HG02610 (cell line): ENCODE data around the gene RNASE11.
"Not testable (repeated sequence)": the region's sequence is repeated elsewhere in the genome, so short reads cannot be mapped to it uniquely, and the experiment has no call there.

Source experiments
- ATAC-seq: cut with Tn5 transposase; IDR thresholded peaks from one replicate; pipeline ENCODE4 v1.9.1; 2021; ENCODE audit warnings: mild to moderate bottlenecking, moderate library complexity; ENCODE audit not compliant: unreplicated experiment

RNASE11 gene

DNA sequence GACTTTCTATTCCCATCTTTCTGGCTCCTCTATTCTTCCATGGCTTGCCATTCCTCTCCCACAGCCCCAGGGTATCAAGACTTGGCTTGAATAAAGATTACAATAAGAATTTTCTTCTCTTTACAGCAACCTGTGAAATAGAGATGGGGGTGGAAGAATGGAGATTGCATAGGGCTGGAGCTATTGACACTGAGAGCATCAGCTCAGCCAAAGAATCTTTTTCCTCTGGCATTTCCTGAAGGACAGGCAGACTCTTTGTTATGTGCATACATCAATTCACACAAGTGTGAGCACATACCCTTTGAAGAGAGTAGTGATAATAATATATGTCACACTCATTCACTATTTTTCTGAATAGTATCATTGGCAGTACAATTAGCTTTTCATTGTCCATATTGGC, 4.7 kb downstream of the RNASE11 start:
- no peak for ATAC-seq

DNA sequence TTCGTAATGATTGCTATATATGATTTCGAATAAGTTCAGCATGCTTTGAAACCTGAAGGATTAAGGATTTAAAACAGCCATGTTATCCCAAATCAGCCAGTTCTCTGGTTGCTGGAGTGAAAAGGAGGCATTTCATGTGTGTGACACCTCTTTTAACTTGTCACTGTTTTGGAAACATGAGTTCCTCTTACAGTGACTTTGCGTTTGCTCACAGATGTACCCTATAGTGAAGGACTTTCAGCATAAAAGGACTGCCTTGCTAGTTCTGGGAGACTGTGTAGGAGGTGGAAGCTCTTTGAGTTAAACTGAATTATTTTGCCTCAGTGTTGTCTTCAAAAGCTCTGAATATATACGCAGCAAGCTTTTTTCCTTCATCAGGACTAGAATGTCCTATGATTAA, 7.6 kb downstream of the RNASE11 start:
- ATAC-seq = no peak

DNA sequence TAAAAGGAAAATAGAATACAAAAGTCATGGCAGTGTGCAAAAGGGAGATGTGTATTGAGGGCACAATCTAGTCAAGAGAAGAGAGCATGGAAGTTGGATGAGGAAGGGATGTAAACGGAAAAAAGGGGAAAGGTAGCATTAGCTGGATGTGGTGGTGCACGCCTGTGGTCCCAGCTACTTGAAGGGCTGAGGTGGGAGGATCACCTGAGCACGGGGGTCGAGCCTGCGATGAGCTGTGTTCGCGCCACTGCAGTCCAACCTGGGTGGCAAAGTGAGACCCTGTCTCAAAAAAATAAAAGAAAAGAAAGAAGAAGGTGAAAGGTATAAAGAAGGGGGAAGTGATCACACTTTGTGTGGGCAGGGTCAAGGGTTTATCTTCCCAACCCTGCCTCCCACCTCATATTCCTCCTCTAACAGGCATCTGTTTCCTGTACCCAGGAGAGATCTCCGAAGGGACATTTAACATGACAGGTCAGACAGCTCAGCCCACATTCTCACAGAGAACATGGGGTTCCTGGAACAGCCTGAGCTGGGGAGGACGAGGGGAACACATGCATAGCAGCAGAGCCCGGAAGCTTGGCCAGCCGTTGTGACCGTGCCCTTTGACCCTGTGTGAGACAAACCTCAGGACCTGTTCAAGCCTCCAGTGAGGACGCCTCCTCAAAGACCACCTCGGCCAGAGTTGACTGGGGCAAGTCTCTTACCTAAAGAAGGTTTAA, 8.9 kb downstream of the RNASE11 start:
- ATAC-seq = no peak

DNA sequence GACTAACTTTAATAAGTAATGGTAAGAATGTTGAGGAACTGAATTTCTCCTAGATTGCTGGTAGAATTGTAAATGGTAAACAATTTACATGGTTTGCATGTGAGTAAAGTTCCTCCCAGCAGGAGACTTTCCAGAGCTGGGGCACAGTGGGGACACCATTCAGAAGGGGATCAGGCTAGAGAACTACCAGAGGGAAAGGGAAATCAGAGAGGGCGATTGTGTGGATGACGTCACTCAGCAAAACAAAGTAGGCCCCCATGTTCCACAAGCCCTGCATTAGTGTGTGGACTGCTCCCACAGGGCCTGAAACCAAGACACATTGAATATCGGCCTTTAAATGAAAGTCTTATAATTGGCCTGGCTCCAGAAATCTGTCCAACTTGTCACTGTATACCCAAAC, 9.5 kb downstream of the RNASE11 start:
- no peak for ATAC-seq

DNA sequence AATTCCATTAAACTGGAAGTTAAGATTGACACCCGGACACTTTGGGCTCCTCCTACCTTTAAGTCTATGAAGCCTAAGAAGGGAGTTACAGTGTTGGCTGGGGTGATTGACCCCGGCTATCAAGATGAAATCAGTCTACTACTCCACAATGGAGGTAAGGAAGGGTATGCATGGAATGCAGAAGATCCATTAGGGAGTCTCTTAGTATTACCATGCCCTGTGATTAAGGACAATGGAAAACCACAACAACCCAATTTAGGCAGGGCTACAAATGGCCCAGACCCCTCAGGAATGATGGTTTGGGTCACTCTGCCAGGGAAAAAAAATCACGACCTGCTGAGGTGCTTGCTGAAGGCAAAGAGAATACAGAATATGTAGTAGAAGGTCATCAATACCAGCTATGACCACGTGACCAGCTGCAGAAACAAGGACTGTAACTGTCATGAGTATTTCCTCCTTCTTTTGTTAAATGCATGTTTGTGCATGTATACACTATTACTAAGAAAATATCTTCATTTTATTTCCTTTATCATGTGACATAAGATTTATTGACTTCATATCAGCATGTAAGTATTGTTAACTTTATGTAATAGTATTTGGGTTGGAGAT, 15.3 kb downstream of the RNASE11 start:
- not testable (repeated sequence) for ATAC-seq

DNA sequence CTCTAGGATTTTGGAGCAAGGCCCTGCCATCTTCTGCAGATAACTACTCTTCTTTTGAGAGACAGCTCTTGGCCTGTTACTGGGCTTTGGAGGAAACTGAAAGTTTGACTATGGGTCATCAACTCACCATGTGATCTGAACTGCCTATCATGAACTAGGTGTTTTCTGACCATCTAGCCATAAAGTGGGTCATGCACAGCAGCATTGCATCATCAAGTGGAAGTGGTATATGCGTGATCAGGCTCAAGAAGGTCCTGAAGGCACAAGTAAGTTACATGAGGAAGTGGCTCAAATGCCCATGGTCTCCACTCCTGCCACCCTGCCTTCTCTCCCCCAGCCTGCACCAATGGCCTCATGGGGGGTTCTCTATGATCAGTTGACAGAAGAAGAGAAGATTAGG, 17.1 kb downstream of the RNASE11 start:
- ATAC-seq = not testable (repeated sequence)

DNA sequence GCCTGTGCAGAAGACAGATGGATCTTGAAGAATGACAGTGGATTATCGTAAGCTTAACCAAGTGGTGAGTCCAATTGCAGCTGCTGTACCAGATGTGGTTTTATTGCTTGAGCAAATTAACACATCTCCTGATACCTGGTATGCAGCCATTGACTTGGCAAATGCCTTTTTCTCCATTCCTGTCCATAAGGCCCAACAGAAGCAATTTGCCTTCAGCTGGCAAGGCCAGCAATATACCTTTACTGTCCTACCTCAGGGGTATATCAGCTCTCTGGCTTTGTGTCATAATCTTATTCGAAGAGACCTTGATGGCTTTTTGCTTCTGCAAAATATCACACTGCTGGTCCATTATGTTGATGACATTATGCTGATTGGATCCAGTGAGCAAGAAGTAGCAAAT, 17.9 kb downstream of the RNASE11 start:
- not testable (repeated sequence) for ATAC-seq

DNA sequence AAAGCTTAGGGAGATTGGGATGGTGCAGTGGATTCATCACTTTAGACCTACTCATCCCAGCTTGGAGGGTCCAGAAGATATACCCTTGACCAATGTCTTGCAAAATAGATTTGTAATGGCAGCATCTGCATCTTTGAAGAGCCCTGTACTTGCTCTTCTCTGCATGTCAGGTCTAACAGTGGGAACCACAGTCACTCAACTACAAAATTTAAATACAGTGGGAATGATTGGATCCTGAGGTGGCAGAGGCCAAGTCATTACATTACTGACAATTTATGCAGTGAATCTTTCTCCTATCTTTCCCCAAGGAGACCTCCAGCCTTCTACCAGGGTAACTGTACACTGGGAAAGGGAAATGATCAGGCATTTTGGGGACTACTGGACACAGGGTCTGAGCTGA, 18.7 kb downstream of the RNASE11 start:
- no peak for ATAC-seq

GRCh38 chr14:20568393-20568792, 19.4 kb downstream of the RNASE11 start:
- ATAC-seq = no peak

DNA sequence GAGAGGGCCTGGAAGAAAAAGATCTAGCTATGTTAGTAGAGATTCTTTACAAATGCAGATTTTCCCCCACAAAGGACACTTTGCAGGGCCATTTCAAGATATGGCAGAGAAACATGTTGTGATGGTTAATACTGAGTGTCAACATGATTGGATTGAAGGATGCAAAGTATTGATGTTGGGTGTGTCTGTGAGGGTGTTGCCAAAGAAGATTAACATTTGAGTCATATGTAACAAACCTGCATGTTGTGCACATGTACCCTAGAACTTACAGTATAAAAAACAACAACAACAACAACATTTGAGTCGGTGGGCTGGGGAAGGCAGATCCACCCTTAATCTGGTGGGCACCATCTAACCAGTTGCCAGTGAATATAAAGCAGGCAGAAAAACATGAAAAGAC, 20.6 kb downstream of the RNASE11 start:
- not testable (repeated sequence) for ATAC-seq

DNA sequence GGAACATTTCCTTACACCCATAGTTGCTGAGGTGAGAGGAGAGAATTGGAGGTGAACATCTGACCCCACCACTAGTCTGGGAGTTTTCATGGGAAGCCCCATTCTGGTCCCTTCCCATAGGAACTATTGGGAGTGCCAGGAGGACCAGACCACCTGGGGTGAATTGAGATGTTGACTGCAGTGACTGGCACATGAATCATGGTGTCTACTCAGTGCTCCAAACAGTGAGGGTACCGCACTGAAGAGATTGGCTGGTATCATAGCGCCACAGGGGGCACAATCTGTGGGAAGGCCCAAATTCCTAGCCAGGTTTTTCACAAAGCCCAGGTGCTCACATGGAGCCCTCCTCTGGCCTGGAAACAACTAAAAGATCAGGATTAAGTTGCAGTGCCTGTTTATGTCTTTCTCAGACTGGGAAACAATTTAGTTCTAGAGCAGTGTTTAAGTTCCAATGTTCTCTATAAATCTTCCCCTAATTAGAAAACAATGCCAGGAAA, 23.3 kb downstream of the RNASE11 start:
- no peak for ATAC-seq

DNA sequence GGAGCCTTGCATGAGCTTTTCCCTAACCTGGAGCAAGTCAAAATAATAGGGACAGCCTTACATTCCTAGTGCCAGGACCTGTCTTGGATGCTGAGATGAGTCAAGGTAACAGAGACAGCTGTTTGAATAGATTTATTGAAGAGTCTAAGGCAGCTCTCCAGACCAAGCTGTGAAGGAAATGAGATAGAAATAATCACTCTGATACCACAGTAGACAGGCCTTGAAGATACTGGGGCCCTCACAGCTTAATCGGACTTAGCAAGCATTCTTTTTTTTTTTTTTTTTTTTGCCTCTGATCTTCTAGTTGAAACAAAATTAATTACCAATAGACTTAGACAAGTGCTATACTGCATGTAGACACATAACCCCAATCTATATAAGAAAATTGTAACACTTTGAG, 23.8 kb downstream of the RNASE11 start:
- ATAC-seq = no peak

DNA sequence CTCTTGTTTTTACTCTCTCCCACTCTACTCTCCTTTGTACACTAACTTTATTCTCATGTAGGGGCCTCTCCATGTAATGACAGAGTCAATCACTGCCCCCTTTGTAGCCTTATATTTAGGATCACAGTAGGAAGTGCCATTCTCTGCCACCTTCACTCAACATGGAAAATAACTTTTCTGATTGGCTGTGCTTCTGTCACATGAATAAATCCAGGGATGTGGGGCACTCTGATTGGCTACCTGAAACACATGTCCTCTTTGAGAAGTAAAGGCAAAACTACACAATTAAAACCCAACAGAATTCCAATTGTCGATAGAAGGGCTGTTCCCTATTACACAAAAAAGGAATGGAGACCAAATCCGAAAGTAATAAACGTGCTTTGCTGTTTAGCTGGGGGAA, 26.8 kb downstream of the RNASE11 start, which contains the start of gene RNASE9:
RNASE9 (minus strand) TSS at position 87 of the 400 bp plus-strand sequence.
- no peak for ATAC-seq

- no peak for ATAC-seq
These were observed 28.3 kb downstream of the RNASE11 start for GRCh38 chr14:20559461-20559904.

GRCh38 chr14:20557212-20557542, 30.6 kb downstream of the RNASE11 start:
- no peak for ATAC-seq

DNA sequence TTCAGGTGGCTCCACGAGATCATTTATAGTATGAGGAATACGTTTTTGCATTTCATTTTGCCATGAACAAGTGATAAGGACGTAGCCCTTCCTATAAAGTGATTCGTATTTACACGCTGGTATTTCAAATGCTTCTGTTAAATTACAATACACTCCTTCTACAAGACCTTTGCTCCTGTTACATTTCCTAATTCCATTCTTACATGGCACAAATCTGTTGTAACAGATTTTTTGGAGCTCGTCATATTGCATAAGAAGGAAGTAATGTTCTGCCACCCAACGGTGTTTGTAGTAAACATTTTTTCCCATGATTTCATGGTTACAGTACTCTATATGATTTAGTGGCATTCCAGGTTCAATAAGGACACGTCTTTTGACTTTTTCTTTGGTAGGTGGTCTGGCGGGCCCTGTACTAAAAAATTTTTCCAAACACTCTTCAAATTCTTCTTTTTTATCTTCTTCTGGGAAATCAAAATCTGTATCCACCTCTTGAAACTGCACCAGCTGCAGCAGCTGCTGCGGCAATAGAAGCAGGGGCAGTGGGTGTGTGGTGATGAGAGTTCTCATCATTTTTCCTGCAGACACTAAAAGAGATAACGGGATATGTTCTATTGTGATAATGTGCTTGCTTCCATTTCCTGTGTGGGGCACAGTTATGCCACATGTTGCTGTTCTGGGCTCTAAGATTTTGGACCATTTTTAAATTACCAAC, 31.1 kb downstream of the RNASE11 start:
- no peak for ATAC-seq

DNA sequence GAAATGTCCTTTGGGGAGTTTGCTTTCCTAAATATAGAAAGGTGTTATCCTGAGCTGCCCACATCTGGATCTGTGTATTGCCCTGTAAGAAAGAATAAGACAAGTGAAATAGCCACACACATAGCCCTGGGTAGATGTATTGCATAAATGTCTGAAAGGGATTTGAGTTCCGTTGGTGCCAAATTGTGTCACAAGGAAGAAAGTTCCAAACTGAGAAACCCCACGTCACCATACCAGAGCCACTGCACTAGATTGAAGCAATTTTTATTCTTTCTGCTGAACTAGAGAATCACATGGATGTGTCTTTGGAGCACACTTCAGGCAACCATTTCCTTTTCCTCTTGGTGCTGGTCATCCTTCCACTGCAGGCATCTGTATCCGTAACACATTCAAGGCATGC, 32.0 kb downstream of the RNASE11 start:
- ATAC-seq = no peak

DNA sequence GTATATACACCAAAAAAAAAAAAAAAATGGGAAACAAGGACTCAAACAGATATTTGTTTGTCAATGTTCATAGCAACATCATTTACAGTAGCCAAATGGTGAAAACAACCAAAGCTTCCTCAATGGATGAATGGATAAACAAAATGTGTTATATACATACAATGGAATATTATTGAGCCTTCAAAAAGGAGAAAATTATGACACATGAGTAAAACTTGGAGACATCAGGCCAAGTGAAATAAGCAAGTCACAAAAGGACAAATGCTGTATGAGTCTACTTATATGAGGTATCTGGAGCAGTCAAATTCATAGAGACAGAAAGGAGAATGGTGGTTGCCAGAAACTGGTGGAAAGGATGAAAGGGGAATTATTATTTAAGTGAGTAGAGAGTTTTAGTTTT, 34.8 kb downstream of the RNASE11 start:
- ATAC-seq = no peak

- ATAC-seq = no peak
These were observed 36.2 kb downstream of the RNASE11 start for GRCh38 chr14:20551606-20552005.

- ATAC-seq = no peak
These were observed 36.9 kb downstream of the RNASE11 start for GRCh38 chr14:20550926-20551325.

DNA sequence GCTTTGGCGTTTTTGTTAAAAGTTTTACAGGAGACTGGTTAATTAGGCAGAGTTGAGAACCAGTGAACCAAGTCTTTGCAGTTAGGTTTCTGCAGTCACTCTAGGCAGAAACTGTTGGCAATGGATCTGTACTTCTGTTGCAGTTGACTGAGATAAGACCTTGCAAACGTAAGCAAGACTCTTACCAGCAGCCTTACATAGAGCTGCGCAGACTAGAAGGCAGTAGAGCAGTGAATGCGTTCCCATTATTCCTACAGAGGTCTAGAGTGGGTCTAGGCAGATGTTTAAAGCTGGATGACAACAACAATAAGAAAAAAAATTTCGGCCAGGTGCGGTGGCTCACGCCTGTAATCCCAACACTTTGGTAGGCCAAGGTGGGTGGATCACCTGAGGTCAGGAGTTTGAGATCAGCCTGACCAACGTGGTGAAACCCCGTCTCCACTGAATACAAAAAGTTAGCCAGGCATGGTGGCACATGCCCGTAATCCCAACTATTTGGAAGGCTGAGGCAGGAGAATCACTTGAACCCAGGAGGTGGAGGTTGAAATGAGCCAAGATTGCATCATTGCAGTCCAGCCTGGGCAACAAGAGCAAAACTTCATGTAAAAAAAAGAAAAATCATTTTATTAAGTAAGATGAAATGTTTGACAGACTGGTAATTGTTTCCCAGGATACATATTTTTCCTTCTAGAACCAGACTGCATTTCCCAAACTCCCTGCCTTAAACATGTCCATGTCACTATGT, 39.2 kb downstream of the RNASE11 start:
- no peak for ATAC-seq
